GM23248 (cell line): Measurements from ENCODE around the gene CDH8.

Experiments
- EZH2 ChIP-seq: fragments of 200-600 bp; sonication (generic); IDR thresholded peaks from 2 replicates; pipeline ENCODE4 v1.6.1; 2018; ENCODE audit warnings: antibody characterized with exemption, mild to moderate bottlenecking; ENCODE audit not compliant: insufficient read depth, poor library complexity, severe bottlenecking
- EZH2phosphoT487 ChIP-seq: fragments of 200-600 bp; sonication (generic); IDR thresholded peaks from 2 replicates; pipeline ENCODE4 v1.6.1; 2018; ENCODE audit warnings: antibody characterized with exemption, moderate library complexity, mild to moderate bottlenecking, low read depth; ENCODE audit not compliant: insufficient read depth

GRCh38 chr16:61993108-61993507 is 43.1 kb downstream of the CDH8 start:
- no peak for TF ChIP-seq EZH2
- no peak for TF ChIP-seq EZH2phosphoT487
